AG09319 (cell line): ENCODE measurements around the gene KCNAB2.

ENCODE experiments used
- DNase-seq: peaks from one replicate; pipeline ENCODE4 v3.0.0-alpha.2; 2010; ENCODE audit warnings: low read depth; ENCODE audit errors: extremely low read depth
- TF ChIP-seq, protein P1 (sequence below): IDR thresholded peaks from 2 replicates; pipeline ENCODE4 v1.5.1; 2011; ENCODE audit warnings: low read depth, mild to moderate bottlenecking, inconsistent platforms, low read length, moderate library complexity

Gene KCNAB2

DNA sequence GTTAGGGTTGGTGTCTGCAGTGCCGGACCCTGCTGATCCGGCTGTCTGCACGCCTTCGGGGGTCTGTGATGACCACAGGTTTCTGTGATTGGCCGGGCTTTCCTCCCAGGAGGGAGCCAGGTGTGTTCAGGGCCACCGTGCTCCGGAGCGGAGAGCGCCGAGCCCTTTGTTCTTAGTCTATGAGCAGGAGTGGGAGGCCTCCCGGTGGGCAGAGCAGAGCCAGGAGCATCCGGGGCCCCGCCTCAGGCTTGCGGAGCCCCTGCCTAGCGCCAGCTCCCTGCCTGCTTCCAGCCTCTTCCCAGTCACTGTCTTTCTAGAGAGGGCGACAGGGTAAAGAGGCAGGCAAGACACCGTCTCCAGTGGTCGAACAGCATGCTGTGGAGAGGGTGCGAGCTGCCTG lies 31.8 kb downstream of the KCNAB2 start:
- TF ChIP-seq, protein P1, sequence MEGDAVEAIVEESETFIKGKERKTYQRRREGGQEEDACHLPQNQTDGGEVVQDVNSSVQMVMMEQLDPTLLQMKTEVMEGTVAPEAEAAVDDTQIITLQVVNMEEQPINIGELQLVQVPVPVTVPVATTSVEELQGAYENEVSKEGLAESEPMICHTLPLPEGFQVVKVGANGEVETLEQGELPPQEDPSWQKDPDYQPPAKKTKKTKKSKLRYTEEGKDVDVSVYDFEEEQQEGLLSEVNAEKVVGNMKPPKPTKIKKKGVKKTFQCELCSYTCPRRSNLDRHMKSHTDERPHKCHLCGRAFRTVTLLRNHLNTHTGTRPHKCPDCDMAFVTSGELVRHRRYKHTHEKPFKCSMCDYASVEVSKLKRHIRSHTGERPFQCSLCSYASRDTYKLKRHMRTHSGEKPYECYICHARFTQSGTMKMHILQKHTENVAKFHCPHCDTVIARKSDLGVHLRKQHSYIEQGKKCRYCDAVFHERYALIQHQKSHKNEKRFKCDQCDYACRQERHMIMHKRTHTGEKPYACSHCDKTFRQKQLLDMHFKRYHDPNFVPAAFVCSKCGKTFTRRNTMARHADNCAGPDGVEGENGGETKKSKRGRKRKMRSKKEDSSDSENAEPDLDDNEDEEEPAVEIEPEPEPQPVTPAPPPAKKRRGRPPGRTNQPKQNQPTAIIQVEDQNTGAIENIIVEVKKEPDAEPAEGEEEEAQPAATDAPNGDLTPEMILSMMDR: no peak
- no peak for DNase-seq

DNA sequence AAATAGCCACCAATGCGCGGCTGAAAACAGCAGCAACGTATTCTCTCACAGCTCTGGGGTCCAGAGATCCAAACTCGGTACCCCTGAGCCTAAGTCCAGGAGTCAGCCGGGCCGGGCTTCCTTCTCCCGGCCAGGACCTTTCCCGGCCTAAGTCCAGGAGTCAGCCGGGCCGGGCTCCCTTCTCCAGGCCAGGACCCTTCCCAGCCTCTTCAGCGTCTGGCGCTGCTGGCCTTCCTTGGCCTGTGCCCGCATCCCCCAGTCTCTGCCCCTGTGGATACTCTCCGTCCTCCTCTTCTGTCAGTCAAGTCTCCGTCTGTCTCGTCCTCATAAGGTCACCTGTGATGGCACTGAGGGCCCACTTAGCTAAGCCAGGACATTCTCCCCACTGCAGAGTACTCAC lies 32.2 kb downstream of the KCNAB2 start:
- TF ChIP-seq, protein P1: no peak
- no peak for DNase-seq

DNA sequence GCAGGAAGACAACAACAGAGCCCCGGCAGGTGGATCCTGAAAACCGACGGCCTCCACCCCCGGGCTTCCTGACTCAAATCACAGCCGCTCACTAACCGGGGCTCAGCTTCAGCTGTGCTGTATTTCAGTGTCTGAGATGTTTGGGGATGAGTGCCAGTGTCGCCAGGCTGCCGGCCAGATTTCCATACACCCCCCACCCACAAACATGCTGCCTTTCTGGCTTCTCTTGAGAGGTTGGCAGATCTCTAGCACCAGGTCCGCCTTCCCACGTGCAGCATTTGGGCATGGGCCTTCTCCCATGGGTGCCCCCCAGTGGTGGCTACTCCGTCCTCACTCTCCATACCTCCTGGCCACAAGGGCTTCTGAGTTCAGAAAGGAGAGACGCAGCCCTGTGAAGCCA lies 34.8 kb downstream of the KCNAB2 start:
- no peak for DNase-seq
- TF ChIP-seq, protein P1: no peak

DNA sequence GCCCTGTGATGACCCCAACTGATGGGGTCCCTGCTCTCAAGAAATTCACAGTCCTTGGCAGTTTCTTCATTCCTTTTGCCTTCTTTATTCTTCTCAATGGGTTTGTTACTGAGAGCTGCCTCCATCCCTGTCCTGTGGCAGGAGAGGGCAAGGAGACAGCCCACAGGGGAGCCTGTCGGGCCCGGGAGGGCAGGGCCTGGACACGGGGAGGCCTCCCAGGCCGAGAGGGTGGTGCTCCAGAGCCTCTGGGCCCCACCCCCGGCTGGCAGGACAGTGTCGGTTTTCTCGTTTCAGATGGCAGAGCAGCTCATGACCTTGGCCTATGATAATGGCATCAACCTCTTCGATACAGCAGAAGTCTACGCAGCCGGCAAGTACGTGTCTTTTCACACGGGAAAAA lies 36.2 kb downstream of the KCNAB2 start:
- no peak for DNase-seq
- TF ChIP-seq, protein P1: no peak

DNA sequence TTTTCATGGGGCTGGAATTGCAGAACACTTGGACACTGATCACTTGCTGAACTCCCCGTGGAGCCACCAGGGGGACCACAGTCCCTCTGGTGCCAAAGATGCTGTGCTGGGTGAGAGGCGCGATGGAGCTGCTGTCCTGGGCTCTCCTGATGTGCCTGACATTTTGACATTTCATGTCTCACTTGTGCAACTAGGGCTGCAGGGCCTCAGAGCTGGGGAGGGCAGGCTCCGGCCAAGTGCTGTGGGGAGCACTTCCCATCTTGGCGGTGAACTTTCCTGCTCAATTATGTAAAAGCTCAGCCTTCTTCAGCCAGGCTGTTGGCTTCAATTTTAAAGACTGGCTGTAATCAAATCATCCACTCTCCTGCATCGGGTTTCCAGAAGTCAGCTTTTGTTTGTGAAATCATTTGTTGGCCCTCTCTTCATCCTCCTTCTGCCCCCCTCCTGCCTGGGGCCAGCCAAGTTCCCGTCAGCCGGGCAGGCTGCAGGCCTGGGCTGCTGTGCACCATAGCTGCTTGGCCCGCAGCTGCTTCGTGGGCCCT lies 36.8 kb downstream of the KCNAB2 start:
- DNase-seq: no peak
- TF ChIP-seq, protein P1: peak; percentile 61

DNA sequence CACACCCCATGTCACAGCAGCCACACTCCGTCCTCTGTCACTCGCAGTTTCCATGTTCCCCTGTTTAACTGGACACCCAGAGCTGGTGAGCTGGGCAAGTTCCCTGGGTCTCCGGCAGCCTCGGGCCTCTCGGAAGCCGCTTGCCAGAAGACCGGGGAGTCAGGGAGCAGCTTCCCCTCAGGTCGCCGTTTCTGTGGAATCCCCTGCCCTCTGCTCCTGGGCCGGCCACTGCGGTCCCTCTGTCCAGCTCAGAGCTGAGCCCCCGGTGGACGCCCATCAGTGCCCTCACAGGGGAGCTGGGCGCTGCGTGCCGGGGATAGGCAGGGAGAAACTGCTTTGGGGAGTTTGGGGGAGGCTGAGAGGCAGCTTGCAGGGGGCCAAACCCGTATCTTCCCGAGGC lies 37.7 kb downstream of the KCNAB2 start:
- TF ChIP-seq, protein P1: no peak
- DNase-seq: no peak

DNA sequence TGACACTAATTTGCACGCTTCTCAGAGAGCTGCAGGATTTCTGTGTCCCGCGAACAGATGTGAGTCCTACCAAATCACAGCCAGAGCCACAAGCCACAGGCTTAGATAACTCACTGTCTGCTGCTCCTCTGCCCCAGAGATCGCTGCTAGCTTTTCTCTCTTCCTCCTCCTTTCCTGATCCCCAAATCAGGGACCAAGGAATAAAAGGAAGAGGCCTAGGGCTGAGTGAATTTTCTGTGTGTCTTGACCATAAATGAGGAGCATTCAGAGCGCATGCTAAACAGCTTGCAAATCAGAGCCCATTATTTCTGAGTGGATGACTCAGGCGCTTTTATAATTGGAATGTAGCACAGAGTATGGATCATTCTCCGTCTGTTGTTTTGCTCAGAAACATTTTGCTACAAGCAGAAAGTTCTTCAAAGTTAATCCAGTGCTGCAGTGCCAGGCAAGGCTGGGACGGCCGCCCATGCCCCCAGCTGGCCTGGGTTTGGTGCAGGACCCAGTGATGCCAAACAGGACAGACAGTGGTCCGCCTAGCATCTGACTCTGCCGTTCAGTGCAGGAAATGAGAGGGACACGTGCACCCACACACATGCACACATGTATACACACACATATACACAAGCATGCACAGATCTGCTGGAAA lies 38.2 kb downstream of the KCNAB2 start:
- peak; percentile 15 for DNase-seq
- TF ChIP-seq, protein P1: no peak
